Adrenal gland (tissue), 12 donors: Measurements from ENCODE around the gene RUNX3. TPM values are rescaled to one million over a fixed set of nuclear protein-coding genes. Genes with fewer than 3 reads are reported as not detected.

Experiments
- DNase-seq, 7 donors: peaks; one replicate each; pipeline ENCODE4 v3.0.0-alpha.2; 2019 to 2020
- H3K27ac ChIP-seq, 5 donors: fragments of 200-600 bp; sonication (generic) in 4 of 5; 1 replicate in 3 of 5; 2 replicates in 2 of 5; pipeline versions ENCODE4 v1.5.1 to v1.8.0; 2016 to 2020; ENCODE audit warnings: mild to moderate bottlenecking in 1 of 5
- H3K27me3 ChIP-seq: fragments of 200-600 bp; 2 replicates; pipeline ENCODE4 v1.8.0; 2021
- H3K36me3 ChIP-seq, 2 donors: fragments of 200-600 bp; replicated peaks in 1 of 2; 1 replicate in 1 of 2; 2 replicates in 1 of 2; pipeline versions ENCODE4 v1.5.1 to v1.8.0; 2018 to 2022
- H3K4me1 ChIP-seq, 2 donors: fragments of 200-600 bp; replicated peaks in 1 of 2; 1 replicate in 1 of 2; 2 replicates in 1 of 2; pipeline versions ENCODE4 v1.5.1 to v1.8.0; 2018 to 2021
- H3K4me3 ChIP-seq, 4 donors: fragments of 200-600 bp; sonication (generic) in 3 of 4; one replicate each; pipeline ENCODE4 v1.5.1; 2016 to 2018
- H3K9me3 ChIP-seq, 3 donors: fragments of 200-600 bp; sonication (generic) in 1 of 3; replicated peaks in 1 of 3; 1 replicate in 2 of 3; 2 replicates in 1 of 3; pipeline versions ENCODE4 v1.5.1 to v1.8.0; 2016 to 2021
- CTCF ChIP-seq, 6 experiments: fragments of 450-650 bp in 4 of 6; fragments of 200-600 bp in 2 of 6; sonication (generic) in 1 of 6; IDR thresholded peaks; 1 replicate in 5 of 6; 2 replicates in 1 of 6; pipeline versions ENCODE4 v1.5.1 to v1.8.0; 2016 to 2021; ENCODE audit warnings: antibody characterized with exemption in 6 of 6, mild to moderate bottlenecking in 2 of 6, moderate library complexity in 1 of 6
- POLR2A ChIP-seq, 2 donors: fragments of 450-650 bp; IDR thresholded peaks; one replicate each; pipeline ENCODE4 v1.6.1; 2017; ENCODE audit warnings: antibody characterized with exemption in 2 of 2, mild to moderate bottlenecking in 2 of 2, moderate library complexity in 1 of 2
- WGBS, 4 donors: extraction: QIAGEN DNeasy Blood & Tissue Kit in 2 of 4; methylation state at CpG; one replicate each; pipeline versions ENCODE4 v1.1.5 to v1.1.7; 2013 to 2017; 5-methylcytosine and 5-hydroxymethylcytosine counted together
- intact Hi-C, 2 donors: fragments of 100-400 bp; cut with DNase I; formaldehyde crosslinking; loops; one replicate each; pipeline versions ENCODE4 v1.14.1 to v1.15.0; 2022 to 2023
- polyA plus RNA-seq, 3 donors: library from polyadenylated mRNA; stranded (reverse); fragments of 200-250 nt in 2 of 3; fragments of 350-450 nt in 1 of 3; fragmentation: Illumina TruSeq in 1 of 3; extraction: RNeasy Lipid Tissue Mini Kit (QIAGEN cat#74804) in 1 of 3; gene quantifications; one replicate each; pipeline ENCODE4 v1.2.3, GENCODE V29; 2013 to 2014
- total RNA-seq, 9 donors: library from RNA; depleted of rRNA in 4 of 9; stranded (reverse); fragments of >200 nt in 4 of 9; fragments of 120-200 nt in 1 of 9; fragmentation: NEBNext Ultra II Directional in 1 of 9; extraction: Animal tissue kit (Norgen Biotek cat#: 25700) in 1 of 9; gene quantifications; one replicate each; pipeline versions ENCODE4 v1.1.0 to v1.2.4, GENCODE V29; 2013 to 2023
- donor health status: healthy with polysubstance abuse.
- donor health status: Bipolar disorder and iron deficiency.
- donor health status: DM: yes; HTN: yes; CAD: no.
- donor health status: DM: no; HTN: no; CAD: no.
- donor health status: DM: no; HTN: no; CAD: no.
- donor health status: DM: yes; HTN: yes; CAD: no.

RUNX3 gene
- total and polyA plus RNA-seq, 12 donors: 0.06 to 7.5 (median 2.7) TPM

- no peak for DNase-seq
- Histone ChIP-seq H3K9me3 (peaks cover 0 to 4% (median 0%) of the 10 kb centered on the region in 3 donors), H3K4me1 (no peaks in the 10 kb centered on the region), H3K4me3 (no peak overlapping the region), H3K36me3 (no peaks in the 10 kb centered on the region), H3K27me3 (no peaks in the 10 kb centered on the region), H3K27ac (no peak overlapping the region)
- 49 to 68% (median 62%) methylated on average over 4 to 13 of the region's 13 CpGs for WGBS, 4 donors
- no peak for TF ChIP-seq POLR2A (IDR thresholded peaks at IDR 0.05)
- no peak for TF ChIP-seq CTCF (IDR thresholded peaks at IDR 0.05)
- intact Hi-C loops: no loop called here
These were observed 40.3 kb upstream of the RUNX3 start for GRCh38 chr1:24970399-24970753.

- no peaks in the 10 kb centered on the region for H3K9me3 ChIP-seq
- intact Hi-C loops: no loop called here
- 63 to 75% (median 69%) methylated on average over 19 to 26 of the region's 26 CpGs for WGBS, 4 donors
- no peak overlapping the region for H3K27ac ChIP-seq
- H3K4me1 ChIP-seq: no peaks in the 10 kb centered on the region
- DNase-seq: no peak
- TF ChIP-seq POLR2A (IDR thresholded peaks at IDR 0.05): no peak
- no peak for TF ChIP-seq CTCF (IDR thresholded peaks at IDR 0.05)
- no peak overlapping the region for H3K4me3 ChIP-seq
- no peaks in the 10 kb centered on the region for H3K36me3 ChIP-seq
- H3K27me3 ChIP-seq: no peaks in the 10 kb centered on the region
These were observed 39.7 kb upstream of the RUNX3 start for GRCh38 chr1:24969596-24970398.

GRCh38 chr1:24968941-24969585 is 39.0 kb upstream of the RUNX3 start:
- no peaks in the 10 kb centered on the region for H3K9me3 ChIP-seq
- 71 to 85% (median 76%) methylated on average over 10 to 14 of the region's 14 CpGs for WGBS, 4 donors
- no peak overlapping the region for H3K4me3 ChIP-seq
- H3K27me3 ChIP-seq: no peaks in the 10 kb centered on the region
- intact Hi-C loops: no loop called here
- H3K4me1 ChIP-seq: no peaks in the 10 kb centered on the region
- TF ChIP-seq POLR2A (IDR thresholded peaks at IDR 0.05): no peak
- no peak for TF ChIP-seq CTCF (IDR thresholded peaks at IDR 0.05)
- H3K36me3 ChIP-seq: no peaks in the 10 kb centered on the region
- no peak overlapping the region for H3K27ac ChIP-seq
- no peak for DNase-seq

- TF ChIP-seq CTCF (IDR thresholded peaks at IDR 0.05): no peak
- no peak for TF ChIP-seq POLR2A (IDR thresholded peaks at IDR 0.05)
- WGBS, 4 donors: 74 to 87% (median 80%) methylated on average over 6 of the region's 6 CpGs
- Histone ChIP-seq H3K36me3 (no peaks in the 10 kb centered on the region), H3K27me3 (no peaks in the 10 kb centered on the region), H3K27ac (no peak overlapping the region), H3K4me1 (no peaks in the 10 kb centered on the region), H3K9me3 (no peaks in the 10 kb centered on the region), H3K4me3 (no peak overlapping the region)
- DNase-seq: no peak
- intact Hi-C loops: no loop called here
These were observed 37.9 kb upstream of the RUNX3 start for GRCh38 chr1:24967962-24968361.
